ENCODE measurements around the gene KCNG3.
"Not testable (repeated sequence)": the region's sequence is repeated elsewhere in the genome, so short reads cannot be mapped to it uniquely, and the experiment has no call there.

Gene KCNG3

GRCh38 chr2:42393320-42393719 is 100.5 kb downstream of the KCNG3 start:
- CTCF ChIA-PET = interaction anchor here (1.5 kb wide), 1 partner anchor 9 kb away, joined by 4 read pairs; no protein-coding TSS in a partner anchor
- DNase-seq; H3K27me3 ChIP-seq (replicated peaks in 2 of 5; ENCODE audit: control insufficient read depth in 4 of 5, insufficient read depth in 5 of 5, low read length in 4 of 5); H3K4me1 ChIP-seq (ENCODE audit: control extremely low read depth in 1 of 4, control insufficient read depth in 4 of 4, insufficient read depth in 4 of 4, low read length in 3 of 4); H3K36me3 ChIP-seq (ENCODE audit: control insufficient read depth in 4 of 4, insufficient read depth in 4 of 4, low read length in 3 of 4); H3K27ac ChIP-seq (ENCODE audit: insufficient read depth in 1 of 2, low read depth in 1 of 2, low read length in 2 of 2, poor library complexity in 1 of 2, severe bottlenecking in 2 of 2); H3K9me3 ChIP-seq (ENCODE audit: control extremely low read depth in 1 of 5, control insufficient read depth in 4 of 5, insufficient read depth in 2 of 5, low read depth in 1 of 5, low read length in 4 of 5); H3K4me3 ChIP-seq (ENCODE audit: control insufficient read depth in 1 of 7, extremely low read depth in 1 of 7, insufficient read depth in 4 of 7, low read depth in 2 of 7, low read length in 6 of 7); POLR2A ChIA-PET: not testable (repeated sequence)
- 93% methylated on average over 3 of the region's 3 CpGs for WGBS (ENCODE audit: insufficient coverage)

DNA sequence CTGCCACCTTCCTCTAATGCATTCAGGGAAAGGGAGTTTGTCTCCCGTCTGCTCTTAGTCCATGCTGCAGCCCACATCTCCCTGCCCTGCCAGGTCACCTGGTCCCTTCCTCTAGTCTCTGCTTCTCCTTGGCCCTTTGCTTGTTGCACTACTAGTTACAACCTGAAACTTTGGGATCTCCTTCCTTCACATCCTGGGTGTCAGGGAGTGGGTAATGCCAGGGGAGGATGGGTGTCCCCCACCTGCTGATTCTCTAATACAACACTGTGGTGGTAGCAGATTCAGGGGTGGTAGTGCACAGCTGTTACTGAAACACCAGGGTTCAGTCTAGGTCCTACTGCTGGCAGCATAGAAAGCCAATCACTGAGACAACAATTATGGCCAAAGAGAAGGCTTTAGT is 101.6 kb downstream of the KCNG3 start:
- Histone ChIP-seq H3K4me3 (ENCODE audit: control insufficient read depth in 1 of 7, extremely low read depth in 1 of 7, insufficient read depth in 4 of 7, low read depth in 2 of 7, low read length in 6 of 7) (no peak overlapping the region), H3K4me1 (ENCODE audit: control extremely low read depth in 1 of 4, control insufficient read depth in 4 of 4, insufficient read depth in 4 of 4, low read length in 3 of 4) (no peaks in the 10 kb centered on the region), H3K36me3 (ENCODE audit: control insufficient read depth in 4 of 4, insufficient read depth in 4 of 4, low read length in 3 of 4) (no peaks in the 10 kb centered on the region), H3K9me3 (ENCODE audit: control extremely low read depth in 1 of 5, control insufficient read depth in 4 of 5, insufficient read depth in 2 of 5, low read depth in 1 of 5, low read length in 4 of 5) (peaks cover 0 to 4% (median 0%) of the 10 kb centered on the region in 5 experiments), H3K27me3 (replicated peaks in 2 of 5; ENCODE audit: control insufficient read depth in 4 of 5, insufficient read depth in 5 of 5, low read length in 4 of 5) (peaks cover 0 to 2% (median 0%) of the 10 kb centered on the region in 5 experiments), H3K27ac (ENCODE audit: insufficient read depth in 1 of 2, low read depth in 1 of 2, low read length in 2 of 2, poor library complexity in 1 of 2, severe bottlenecking in 2 of 2) (no peak overlapping the region)
- 100% methylated on average over 1 of the region's 1 CpG for WGBS (ENCODE audit: insufficient coverage)
- DNase-seq = no peak
- POLR2A ChIA-PET = no interaction called here
- CTCF ChIA-PET = no interaction called here

Data from common myeloid progenitor, CD34-positive (primary cell).